Ureter (tissue), 1 donor: ENCODE results near the gene CTU2. TPM values are rescaled to one million over a fixed set of nuclear protein-coding genes. Genes with fewer than 3 reads are reported as not detected.
"Not testable (repeated sequence)": the region's sequence is repeated elsewhere in the genome, so short reads cannot be mapped to it uniquely, and the experiment has no call there.

Source experiments
- DNase-seq: peaks from one replicate; pipeline ENCODE4 v3.0.0-alpha.2; 2020; ENCODE audit warnings: low spot score
- total RNA-seq: library from RNA; stranded (reverse); gene quantifications from one replicate; pipeline ENCODE4 v1.2.4, GENCODE V29; 2023
- donor health status: DM: yes; HTN: yes; CAD: no.

Gene CTU2
- total RNA-seq, result 25.2 TPM

GRCh38 chr16:88706229-88706964 lies at the start of gene CTU2, which contains the start of gene RNF166:
Gene CTU2 (plus strand): TSS chr16:88706503. CDS start chr16:88706531, 28 bp downstream.
Gene RNF166 (minus strand): TSS chr16:88706408. CDS start chr16:88706325, 83 bp downstream.
- DNase-seq, result peak; percentile 89

- no peak for DNase-seq
Observed at GRCh38 chr16:88657371-88657770, 48.9 kb upstream of the CTU2 start.

GRCh38 chr16:88658714-88659113 lies 47.6 kb upstream of the CTU2 start:
- no peak for DNase-seq

- no peak for DNase-seq
Observed at GRCh38 chr16:88659160-88659559, 47.1 kb upstream of the CTU2 start.

DNA sequence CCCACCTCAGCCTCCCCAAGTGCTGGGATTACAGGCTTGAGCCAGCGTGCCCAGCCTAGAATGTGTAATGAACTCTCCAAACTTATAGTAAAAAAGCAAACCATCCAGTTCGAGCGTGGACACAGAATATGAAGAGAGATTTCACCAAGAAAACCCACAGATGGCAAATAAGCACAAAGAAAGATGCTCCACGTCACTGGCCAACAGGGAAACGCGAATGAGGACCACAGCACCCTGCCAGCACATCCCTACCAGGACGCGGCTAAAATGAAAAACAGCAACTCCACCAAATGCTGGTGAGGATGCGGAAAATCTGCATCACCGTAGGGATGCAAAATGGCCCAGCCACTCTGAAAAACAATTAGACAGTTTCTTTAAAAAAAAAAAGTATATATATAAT lies 44.8 kb upstream of the CTU2 start:
- DNase-seq, result no peak

DNA sequence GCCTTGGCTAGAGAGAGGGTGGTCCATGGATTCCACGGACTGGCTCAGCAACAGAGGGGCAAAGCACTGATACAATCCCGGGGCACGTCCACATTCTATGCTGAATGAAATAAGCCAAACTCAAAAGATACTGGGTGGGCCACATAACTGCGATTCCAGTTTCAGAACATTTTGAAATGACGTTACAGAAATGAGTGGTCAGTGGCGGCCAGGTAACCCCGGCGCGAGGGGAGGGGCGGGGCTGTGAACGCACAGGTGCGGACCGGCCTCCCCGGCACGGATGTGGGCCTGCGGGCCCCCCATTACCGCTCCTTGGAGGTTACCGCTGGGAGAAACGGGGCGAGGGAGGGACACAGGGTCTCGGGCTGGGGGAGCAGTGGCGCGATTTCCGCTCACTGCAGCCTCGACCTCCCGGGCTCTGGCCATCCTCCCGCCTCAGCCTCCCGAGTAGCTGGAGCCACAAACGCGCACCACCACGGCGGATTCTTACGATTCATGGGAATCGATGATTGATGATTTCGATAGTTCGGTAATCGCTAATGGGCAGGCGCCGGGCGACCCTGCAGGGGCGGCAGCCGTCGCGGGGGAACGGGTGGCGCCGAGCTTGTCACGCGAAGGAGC lies 44.0 kb upstream of the CTU2 start:
- no peak for DNase-seq

- peak; percentile 97 for DNase-seq
Observed at GRCh38 chr16:88662843-88663606, 43.3 kb upstream of the CTU2 start, which contains the start of gene MVD. Gene MVD (minus strand): TSS chr16:88663091. CDS start chr16:88663080, 11 bp downstream.

GRCh38 chr16:88665148-88665547 lies 41.2 kb upstream of the CTU2 start:
- DNase-seq, result no peak

- no peak for DNase-seq
Observed at GRCh38 chr16:88665570-88665969, 40.7 kb upstream of the CTU2 start.

GRCh38 chr16:88667461-88667860 lies 38.8 kb upstream of the CTU2 start:
- DNase-seq, result no peak

DNA sequence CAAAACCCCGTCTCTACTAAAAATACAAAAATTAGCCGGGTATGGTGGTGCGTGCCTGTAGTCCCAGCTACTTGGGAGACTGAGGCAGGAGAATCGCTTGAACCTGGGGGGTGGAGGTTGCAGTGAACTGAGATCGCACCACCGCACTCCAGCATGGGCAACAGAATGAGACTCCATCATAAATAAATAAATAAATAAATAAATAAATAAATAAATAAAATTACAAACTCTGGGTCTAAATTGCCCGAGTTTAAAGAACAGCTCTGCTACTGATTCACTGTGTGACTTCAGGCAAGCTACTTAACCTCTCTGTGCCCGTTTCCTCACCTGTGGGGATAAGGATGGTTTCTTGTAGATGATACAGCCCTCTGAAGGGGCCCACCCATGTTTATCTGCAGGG lies 36.8 kb upstream of the CTU2 start:
- not testable (repeated sequence) for DNase-seq

GRCh38 chr16:88669980-88670379 lies 36.3 kb upstream of the CTU2 start:
- DNase-seq, result no peak

DNA sequence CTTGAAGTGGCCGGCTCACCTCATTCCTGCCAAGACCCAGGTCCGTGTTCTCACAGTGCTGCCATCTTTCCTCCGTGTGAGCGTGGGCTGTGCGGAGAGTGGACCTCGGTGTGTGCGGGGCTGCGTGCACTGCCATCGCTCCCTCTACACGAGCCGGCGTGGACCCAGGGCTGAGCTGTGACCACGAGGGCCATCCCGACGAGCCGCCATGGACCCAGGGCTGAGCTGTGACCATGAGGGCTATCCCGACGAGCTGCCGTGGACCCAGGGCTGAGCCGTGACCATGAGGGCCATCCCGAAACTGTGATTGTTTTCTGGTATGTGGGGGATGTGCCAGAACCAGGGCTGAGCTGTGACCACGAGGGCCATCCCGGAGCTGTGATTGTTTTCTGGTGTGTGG lies 34.5 kb upstream of the CTU2 start:
- DNase-seq, result no peak

DNA sequence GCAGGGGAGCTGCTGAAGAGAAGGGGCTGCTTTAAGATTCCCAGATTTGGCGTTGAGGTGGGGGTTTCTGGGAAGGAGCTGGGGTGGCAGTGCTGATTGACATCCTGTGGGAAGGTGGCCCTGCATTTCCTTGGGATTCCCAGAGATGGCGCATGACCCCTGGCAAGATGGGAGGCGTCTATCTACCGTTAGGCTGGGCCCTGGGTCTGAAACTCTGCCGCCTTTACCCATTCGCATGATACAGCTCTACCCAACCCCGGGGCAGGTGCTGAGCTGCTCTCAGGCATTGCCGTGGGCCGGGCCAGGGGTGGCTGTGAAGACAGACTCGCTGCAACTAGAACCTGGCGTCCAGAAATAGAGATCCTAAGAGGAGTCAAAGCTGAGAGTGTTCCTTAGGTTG lies 33.5 kb upstream of the CTU2 start:
- DNase-seq, result no peak

DNA sequence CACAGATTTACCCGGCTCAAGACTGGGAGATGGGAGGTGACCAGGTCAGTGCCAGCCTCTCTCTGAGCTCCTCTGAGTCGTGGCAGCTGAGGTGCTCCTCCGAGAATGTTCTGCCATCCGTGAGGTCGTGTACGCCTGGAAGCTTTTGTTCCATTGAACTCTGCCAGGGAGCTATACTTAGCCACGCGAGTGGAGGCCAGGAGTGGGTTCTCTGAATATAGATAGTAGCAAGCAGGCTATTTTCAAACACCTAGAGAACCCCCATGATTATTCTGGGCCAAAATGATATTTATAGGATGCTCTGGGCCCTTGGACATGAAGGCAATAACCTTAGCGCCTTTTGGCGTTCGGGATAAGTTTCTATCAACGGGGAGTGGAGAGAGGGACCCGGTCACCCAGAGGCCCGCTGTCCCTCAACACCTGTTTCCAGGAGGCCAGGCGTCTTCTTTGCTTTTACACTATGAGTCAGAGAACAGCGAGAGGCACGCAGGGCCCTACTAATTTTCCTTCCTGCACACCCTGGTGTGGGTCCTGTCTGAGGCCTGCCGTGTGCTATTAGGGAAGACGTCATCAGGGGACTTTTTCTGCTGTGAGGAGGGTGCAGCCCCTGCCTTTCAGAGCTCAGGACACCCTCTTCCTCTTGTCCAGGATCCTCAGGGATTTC lies 32.5 kb upstream of the CTU2 start:
- DNase-seq, result no peak

DNA sequence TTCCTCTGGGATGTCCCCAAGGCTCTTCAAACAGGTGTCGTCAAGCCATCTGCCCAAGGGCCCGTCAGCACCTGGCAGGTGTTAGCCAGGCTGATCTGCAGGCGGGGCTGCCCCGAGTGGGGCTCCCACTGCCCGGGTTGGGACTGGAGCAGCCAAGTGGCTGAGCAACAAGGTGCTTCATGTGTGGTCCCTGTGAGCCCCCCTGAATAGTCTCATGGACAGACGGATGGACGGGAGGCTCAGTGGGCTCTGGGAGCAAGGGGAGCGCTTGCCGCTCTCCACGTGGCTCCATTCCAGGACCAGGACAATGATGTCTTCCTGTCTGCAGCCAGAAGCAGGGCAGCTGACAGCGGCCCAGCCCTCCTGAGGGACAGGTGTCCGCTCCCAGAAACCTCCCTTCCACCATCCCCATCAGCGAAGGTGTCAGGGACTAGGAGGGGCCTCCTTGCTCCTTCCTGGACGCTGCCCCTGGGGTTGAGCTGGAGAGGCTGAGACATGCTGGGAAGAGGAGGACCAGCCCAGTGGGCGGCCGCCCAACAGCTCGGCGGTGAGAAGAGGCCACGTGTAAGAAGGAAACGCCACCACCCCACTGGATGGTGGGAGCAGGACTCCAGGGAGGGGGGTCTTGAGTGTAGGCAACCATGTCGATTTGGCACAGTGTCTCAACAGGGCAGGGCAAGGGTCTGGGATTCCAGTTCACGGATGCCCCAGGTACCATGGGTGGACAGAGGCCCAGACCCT lies 29.6 kb upstream of the CTU2 start:
- DNase-seq, result no peak

DNA sequence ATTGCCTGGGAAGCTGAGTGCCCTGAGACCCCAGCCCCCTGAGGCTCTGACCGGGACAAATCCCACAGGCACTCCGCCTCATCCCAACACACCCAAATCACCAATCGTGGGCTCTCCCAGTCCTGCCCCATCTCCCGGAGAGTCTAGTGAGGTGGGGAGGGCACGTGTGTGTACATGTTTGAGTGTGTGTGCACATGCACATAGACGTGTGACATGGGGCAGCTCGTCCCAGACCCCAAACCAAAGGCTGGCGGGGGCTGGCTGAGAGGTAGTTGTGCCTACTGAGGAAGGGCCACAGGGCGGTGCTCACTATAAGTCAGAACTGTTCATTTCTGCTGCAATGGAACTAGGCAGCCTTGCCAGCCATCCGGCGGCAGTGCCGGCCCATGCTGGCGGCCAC lies 28.6 kb upstream of the CTU2 start:
- no peak for DNase-seq

DNA sequence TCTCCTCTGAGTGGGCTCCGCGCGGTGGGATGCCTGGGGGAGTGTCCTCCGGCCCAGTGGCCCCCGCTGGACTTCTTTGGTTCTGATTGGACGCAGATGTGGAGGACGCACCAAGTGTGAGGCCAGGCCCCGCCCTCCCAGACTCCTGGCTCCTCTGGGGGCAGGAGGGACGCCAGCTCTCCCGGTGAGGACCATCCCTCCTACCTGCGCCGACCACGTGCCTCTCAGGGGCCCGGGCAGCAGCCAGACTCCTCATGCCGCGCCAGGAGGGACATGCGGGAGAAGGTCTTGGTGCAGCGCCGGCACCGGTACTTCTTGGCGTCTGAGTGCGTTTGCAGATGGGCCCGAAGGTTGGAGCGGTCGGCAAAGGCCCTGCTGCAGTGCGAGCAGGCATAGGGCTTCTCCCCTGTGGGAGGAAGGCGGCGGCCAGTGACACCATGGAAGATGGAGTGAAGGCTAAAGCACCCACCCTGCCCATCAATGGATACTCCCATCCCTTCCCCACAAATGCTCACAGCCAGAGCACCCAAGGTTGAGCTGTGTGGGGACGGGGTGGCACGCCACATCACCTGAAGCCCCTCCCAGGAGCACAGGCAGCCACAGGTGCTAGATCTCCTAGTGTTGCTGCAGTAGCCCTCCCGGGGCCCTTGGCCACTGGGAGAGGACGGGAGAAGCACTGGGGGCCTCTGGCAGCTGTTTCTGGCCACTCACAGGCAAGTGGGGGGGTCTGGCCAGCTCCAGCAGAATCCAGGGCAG lies 27.9 kb upstream of the CTU2 start:
- DNase-seq, result no peak

DNA sequence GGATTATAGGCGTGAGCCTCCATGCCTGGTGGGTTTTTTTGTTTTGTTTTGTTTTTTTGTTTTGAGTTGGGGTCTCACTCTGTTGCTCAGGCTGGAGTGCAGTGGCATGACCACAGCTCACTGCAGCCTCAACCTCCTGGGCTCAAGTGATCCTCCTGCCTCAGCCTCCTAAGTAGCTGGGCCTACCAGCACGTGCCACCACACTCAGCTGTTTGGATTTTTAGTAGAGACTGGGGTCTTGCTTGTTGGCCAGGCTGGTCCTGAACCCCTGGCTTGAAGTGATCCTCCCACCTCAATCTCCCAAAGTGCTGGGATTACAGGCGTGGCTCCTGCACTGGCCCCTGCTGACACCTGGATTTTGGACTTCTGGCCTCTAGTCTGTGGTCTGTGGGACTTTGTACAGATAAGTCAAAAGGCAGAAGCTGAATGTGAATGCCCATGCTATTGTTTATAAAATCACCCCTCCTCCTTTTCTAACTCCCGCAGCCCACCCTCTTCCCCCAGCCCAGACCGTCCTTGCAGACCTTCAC lies 25.7 kb upstream of the CTU2 start:
- DNase-seq, result no peak

DNA sequence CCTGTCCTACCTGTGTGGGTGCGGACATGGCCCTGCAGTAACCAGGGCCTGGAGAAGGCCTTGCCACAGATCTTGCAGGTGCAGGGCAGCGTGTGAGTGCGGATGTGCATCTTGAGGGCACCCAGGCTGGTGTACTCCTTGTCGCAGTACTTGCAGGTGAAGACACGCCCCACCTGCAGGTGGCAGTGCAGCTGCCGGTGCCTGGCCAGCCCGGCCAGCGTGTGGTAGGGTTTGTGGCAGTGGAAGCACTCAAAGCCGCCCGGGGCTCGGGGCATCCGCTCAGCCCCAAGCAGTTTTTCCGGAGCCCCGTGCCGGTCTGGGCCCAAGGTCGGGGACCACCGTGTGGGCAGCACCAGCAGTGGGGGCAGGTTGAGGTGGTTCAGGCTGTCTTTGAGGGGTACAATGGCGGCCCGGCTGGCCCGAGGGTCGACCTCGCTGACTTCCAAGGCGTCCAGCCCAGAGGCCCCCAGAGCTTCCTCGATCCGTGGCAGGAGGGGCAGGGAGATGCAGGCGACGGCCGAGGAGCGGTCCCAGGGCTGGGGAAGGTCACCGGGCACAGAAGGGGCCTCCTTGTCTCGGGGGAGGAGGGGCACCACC lies 25.1 kb upstream of the CTU2 start:
- no peak for DNase-seq
